ENCODE data around the gene CDH26. TPM values are rescaled to one million over a fixed set of nuclear protein-coding genes. Genes with fewer than 3 reads are reported as not detected.

The CDH26 gene
- total and polyA plus RNA-seq, 9 of the 15 experiments (the other 6 are each of a cell fraction or from before 2014, with no cell fraction given) = 0.07 to 0.13 (median 0.10) TPM; not detected in 4

DNA sequence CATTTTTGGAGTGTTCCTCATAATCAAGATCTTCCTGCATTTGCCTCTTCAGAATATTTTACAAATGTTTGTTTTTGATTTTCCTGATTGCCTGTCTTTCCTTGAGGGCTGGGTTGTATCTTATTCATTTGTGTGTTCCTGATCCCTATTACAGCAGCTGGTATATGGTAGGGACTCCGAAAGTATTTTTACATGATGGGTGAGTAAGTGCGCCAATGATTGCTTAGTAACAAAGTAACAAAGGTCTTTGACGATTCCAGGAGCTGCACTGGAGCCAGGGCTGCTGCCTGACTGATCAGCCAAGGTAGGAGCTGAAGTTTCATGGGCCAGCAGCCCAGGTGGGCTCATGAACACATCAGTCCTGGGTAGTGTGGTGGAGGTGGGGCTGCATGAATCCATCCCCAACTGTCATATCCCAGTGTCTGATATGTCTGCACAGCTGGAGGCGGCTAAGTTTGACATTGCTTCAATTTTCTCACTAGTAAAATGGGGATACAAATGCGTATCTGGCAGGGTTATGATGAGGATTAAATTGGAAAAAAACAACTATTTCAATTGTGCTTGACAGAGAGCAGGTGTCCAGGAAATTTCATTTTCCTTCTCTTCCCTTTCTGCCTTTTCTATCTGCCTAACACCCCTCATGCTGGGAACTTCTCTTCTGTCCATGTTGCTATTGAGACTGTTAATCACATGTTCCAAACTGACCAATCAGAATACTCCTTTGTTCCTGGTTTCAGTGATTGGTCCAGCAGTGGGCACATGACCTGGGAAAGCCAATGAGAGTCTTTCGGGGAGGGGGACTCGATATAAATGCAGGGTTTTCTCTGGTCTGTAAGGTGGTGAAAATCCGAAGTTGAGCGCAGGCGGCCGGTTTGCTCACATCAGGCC, 90.7 kb downstream of the CDH26 start (continued):
- TF ChIP-seq, protein P1, sequence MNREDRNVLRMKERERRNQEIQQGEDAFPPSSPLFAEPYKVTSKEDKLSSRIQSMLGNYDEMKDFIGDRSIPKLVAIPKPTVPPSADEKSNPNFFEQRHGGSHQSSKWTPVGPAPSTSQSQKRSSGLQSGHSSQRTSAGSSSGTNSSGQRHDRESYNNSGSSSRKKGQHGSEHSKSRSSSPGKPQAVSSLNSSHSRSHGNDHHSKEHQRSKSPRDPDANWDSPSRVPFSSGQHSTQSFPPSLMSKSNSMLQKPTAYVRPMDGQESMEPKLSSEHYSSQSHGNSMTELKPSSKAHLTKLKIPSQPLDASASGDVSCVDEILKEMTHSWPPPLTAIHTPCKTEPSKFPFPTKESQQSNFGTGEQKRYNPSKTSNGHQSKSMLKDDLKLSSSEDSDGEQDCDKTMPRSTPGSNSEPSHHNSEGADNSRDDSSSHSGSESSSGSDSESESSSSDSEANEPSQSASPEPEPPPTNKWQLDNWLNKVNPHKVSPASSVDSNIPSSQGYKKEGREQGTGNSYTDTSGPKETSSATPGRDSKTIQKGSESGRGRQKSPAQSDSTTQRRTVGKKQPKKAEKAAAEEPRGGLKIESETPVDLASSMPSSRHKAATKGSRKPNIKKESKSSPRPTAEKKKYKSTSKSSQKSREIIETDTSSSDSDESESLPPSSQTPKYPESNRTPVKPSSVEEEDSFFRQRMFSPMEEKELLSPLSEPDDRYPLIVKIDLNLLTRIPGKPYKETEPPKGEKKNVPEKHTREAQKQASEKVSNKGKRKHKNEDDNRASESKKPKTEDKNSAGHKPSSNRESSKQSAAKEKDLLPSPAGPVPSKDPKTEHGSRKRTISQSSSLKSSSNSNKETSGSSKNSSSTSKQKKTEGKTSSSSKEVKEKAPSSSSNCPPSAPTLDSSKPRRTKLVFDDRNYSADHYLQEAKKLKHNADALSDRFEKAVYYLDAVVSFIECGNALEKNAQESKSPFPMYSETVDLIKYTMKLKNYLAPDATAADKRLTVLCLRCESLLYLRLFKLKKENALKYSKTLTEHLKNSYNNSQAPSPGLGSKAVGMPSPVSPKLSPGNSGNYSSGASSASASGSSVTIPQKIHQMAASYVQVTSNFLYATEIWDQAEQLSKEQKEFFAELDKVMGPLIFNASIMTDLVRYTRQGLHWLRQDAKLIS (CRISPR knock-in tag; IDR thresholded peaks at IDR 0.05) = no peak
- TF ChIP-seq NFYB (IDR thresholded peaks at IDR 0.05; ENCODE audit: extremely low read depth, insufficient read length) = peak; percentile 74
- no peak for TF ChIP-seq SIN3A (IDR thresholded peaks at IDR 0.05; ENCODE audit: borderline replicate concordance in 2 of 2, control insufficient read depth in 1 of 2, low read depth in 2 of 2, low read length in 2 of 2)
- TF ChIP-seq RBM25 (IDR thresholded peaks at IDR 0.05; ENCODE audit: low read depth, low read length, severe bottlenecking) = peak; percentile 45
- peak; percentile 94 for TF ChIP-seq USF2 (CRISPR knock-in tag; IDR thresholded peaks at IDR 0.05)
- TF ChIP-seq TFAM (CRISPR knock-in tag; conservative IDR thresholded peaks at IDR 0.05) = no peak
- peak; percentile 80 for TF ChIP-seq USF1 (CRISPR knock-in tag; IDR thresholded peaks at IDR 0.05)
- TF ChIP-seq CBFA2T2 (conservative IDR thresholded peaks at IDR 0.05) = peak; percentile 29; the same call in 1 of the 2 replicates
- TF ChIP-seq, protein P2, sequence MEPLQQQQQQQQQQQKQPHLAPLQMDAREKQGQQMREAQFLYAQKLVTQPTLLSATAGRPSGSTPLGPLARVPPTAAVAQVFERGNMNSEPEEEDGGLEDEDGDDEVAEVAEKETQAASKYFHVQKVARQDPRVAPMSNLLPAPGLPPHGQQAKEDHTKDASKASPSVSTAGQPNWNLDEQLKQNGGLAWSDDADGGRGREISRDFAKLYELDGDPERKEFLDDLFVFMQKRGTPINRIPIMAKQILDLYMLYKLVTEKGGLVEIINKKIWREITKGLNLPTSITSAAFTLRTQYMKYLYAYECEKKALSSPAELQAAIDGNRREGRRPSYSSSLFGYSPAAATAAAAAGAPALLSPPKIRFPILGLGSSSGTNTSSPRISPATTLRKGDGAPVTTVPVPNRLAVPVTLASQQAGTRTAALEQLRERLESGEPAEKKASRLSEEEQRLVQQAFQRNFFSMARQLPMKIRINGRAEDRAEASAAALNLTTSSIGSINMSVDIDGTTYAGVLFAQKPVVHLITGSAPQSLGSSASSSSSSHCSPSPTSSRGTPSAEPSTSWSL (CRISPR knock-in tag; IDR thresholded peaks at IDR 0.05; ENCODE audit: borderline replicate concordance) = no peak
- no peak for TF ChIP-seq ZNF586 (CRISPR knock-in tag; conservative IDR thresholded peaks at IDR 0.05)
- peak; percentile 58 for TF ChIP-seq L3MBTL2 (IDR thresholded peaks at IDR 0.05)
